NB4 (cell line): ENCODE data around the gene ASIC2.

Source experiments
- DNase-seq: peaks from one replicate; pipeline ENCODE4 v3.0.0; 2010; ENCODE audit warnings: low read depth
- H3K4me3 ChIP-seq: one replicate; pipeline ENCODE4 v1.5.1; 2011; ENCODE audit warnings: mild to moderate bottlenecking, low read depth, low read length, moderate library complexity
- MAX ChIP-seq: IDR thresholded peaks from 2 replicates; pipeline ENCODE4 v1.6.1; 2011; ENCODE audit warnings: low read depth, low read length
- MYC ChIP-seq: IDR thresholded peaks from 2 replicates; pipeline ENCODE4 v1.6.1; 2011; ENCODE audit warnings: low read depth, low read length
- POLR2A ChIP-seq: IDR thresholded peaks from 2 replicates; pipeline ENCODE4 v1.6.1; 2011; ENCODE audit warnings: mild to moderate bottlenecking; ENCODE audit not compliant: insufficient read length; ENCODE audit errors: extremely low read depth
- TF ChIP-seq, protein P1 (sequence below): IDR thresholded peaks from one replicate; pipeline ENCODE4 v1.5.1; 2012; ENCODE audit warnings: low read depth, low read length

Gene ASIC2

GRCh38 chr17:33269337-33270060 is 23.6 kb downstream of the ASIC2 start:
- TF ChIP-seq, protein P1, sequence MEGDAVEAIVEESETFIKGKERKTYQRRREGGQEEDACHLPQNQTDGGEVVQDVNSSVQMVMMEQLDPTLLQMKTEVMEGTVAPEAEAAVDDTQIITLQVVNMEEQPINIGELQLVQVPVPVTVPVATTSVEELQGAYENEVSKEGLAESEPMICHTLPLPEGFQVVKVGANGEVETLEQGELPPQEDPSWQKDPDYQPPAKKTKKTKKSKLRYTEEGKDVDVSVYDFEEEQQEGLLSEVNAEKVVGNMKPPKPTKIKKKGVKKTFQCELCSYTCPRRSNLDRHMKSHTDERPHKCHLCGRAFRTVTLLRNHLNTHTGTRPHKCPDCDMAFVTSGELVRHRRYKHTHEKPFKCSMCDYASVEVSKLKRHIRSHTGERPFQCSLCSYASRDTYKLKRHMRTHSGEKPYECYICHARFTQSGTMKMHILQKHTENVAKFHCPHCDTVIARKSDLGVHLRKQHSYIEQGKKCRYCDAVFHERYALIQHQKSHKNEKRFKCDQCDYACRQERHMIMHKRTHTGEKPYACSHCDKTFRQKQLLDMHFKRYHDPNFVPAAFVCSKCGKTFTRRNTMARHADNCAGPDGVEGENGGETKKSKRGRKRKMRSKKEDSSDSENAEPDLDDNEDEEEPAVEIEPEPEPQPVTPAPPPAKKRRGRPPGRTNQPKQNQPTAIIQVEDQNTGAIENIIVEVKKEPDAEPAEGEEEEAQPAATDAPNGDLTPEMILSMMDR: no peak
- no peak for TF ChIP-seq POLR2A
- TF ChIP-seq MAX: no peak
- no peak for TF ChIP-seq MYC
- no peak overlapping the region for H3K4me3 ChIP-seq
- no peak for DNase-seq

- H3K4me3 ChIP-seq: no peak overlapping the region
- TF ChIP-seq, protein P1: no peak
- no peak for TF ChIP-seq POLR2A
- TF ChIP-seq MAX: no peak
- TF ChIP-seq MYC: no peak
- DNase-seq: no peak
Measured at GRCh38 chr17:33267851-33268548, 25.1 kb downstream of the ASIC2 start.

- no peak overlapping the region for H3K4me3 ChIP-seq
- TF ChIP-seq POLR2A (no peak), MAX (no peak), MYC (no peak)
- TF ChIP-seq, protein P1: no peak
Measured at GRCh38 chr17:33267271-33267790, 25.8 kb downstream of the ASIC2 start.

GRCh38 chr17:33266611-33267010 is 26.5 kb downstream of the ASIC2 start:
- no peak overlapping the region for H3K4me3 ChIP-seq
- DNase-seq: no peak
- TF ChIP-seq MYC (no peak), MAX (no peak), POLR2A (no peak)
- TF ChIP-seq, protein P1: no peak

More at GRCh38 chr17:33267271-33267790, 25.8 kb downstream of the ASIC2 start:
- DNase-seq: no peak

DNA sequence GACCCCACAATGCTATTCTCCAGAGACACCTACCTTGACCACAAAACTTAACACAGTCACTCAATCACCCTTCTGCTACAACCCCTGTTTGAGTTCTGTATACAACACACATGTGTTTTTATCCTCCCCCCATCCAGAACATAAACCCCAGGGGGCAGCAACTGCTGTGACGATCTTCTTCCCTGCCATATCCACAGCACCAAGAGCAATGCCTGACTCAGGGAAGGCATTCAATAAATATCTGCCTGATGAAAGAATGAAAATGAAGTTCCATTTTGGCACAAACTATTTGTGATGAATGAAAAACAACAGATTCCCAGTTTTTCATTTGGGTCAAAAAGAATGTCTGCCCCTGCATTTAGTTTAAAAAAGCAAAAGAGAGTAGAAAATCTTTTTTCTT is 27.0 kb downstream of the ASIC2 start:
- DNase-seq: no peak
- no peak overlapping the region for H3K4me3 ChIP-seq
- TF ChIP-seq POLR2A (no peak), MYC (no peak), MAX (no peak)
- TF ChIP-seq, protein P1: no peak
